GM12892 (cell line): Measurements from ENCODE around the gene POPDC2.

Experiments
- POLR2A ChIP-seq: IDR thresholded peaks from 2 replicates; pipeline ENCODE4 v1.6.1; 2011; ENCODE audit warnings: low read depth, low read length, control low read depth
- POLR2AphosphoS5 ChIP-seq: IDR thresholded peaks from 2 replicates; pipeline ENCODE4 v1.6.1; 2011; ENCODE audit warnings: low read depth, low read length, control low read depth
- TAF1 ChIP-seq: IDR thresholded peaks from 2 replicates; pipeline ENCODE4 v1.6.1; 2011; ENCODE audit warnings: low read depth, mild to moderate bottlenecking, control low read depth, low read length, borderline replicate concordance

DNA sequence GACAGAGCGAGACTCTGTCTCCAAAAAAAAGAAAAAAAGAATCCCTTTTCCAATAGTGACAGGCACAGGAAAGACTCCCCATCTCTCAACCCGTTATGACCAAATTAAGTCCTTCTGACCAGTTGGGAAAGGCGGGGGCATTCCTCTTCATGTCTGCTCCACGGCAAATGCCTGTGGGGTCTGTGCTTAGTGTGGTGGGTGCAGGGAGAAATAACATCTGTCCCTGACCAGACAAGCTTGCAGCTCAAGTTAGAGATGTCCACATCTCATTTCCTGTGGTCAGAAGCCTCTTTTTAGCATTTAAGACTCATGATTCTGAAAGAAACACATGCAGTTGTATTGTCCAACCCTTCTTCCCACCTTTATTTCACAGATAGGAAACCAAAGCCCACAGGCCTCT is 46.5 kb downstream of the POPDC2 start:
- TF ChIP-seq POLR2AphosphoS5 (no peak), TAF1 (no peak), POLR2A (no peak)
